ENCODE data around the gene FBXO9.

The FBXO9 gene

DNA sequence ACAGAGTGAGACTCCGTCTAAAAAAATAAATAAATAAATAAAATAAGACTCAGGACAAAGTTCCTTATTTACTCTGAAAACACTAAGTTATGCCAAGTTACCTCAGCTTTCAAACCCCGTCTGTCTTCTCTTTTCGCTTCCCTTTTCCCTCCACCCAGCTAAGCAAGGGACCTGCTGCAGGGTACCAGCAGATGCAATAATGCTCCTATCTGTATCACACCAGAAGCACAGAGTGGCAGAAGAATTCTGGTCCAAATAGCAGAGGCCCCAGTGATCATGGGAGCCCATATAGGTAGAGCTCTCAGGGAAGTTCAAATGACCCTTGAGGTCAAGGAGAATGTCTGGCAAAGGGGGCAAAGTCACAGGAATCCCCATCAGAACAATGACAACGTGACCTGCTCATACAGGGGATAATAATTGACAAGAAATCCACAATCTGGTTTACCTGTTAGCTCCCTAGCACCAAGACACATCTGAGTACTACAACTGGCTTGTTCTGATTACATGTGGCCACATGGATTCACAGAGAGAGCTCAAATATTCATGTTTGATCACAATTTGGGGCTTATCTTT is 74.7 kb downstream of the FBXO9 start:
- no peak for DNase-seq

DNA sequence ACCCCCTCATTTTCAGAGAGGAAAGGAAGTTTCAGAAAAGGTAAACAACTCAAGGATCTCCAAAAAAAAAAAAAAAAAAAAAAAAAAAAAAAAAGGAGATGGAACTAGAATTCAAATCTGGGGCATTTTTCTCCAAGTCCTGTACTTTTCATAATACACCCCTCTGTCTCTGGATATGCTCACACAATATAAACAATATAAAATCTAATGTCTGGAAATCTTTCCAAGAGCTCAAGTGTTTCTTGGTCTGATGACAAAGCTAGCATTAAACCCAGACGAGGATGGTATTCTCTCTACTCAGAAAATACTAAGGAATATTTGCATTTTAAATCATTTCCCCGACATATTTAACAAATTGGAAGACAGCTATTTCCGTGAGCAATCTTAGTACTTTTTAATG is 77.6 kb downstream of the FBXO9 start:
- no peak for DNase-seq

DNA sequence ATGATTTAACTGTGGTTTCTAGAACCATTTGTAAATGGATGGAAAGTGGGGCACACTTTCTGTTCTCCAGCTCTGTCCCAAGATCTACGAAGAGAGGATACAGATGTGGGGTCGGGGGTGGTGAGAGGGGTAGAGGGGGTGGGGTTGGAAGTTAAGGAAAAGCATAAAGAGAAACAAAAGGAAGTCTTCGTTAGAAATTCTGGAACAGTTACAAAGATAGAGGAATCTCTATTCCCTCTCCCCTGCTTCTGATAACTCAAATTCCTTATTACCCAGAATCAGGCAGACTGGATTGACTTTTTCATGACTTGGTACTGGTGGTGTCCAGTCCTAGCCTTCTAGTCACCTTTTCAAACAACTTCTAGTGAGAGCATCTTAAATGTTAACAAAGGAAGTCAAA is 78.5 kb downstream of the FBXO9 start:
- no peak for DNase-seq

DNA sequence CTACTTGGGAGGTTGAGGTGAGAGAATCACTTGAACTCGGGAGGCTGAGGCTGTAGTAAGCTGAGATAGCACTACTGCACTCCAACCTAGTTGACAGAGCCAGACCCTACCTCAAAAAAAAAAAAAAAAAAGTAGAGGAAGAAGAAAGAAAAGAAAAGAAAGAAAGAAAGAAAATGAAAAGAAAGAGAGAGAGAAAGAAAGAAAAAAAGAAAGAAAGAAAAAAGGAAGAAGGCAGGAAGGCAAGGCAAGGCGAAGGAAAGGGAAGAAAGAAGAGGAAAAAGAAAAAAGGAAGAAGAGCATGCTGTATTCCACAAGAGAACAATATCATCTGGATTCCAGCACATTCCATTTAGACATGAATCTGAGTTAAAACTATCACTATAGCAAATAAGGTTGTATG is 79.6 kb downstream of the FBXO9 start:
- DNase-seq = no peak

DNA sequence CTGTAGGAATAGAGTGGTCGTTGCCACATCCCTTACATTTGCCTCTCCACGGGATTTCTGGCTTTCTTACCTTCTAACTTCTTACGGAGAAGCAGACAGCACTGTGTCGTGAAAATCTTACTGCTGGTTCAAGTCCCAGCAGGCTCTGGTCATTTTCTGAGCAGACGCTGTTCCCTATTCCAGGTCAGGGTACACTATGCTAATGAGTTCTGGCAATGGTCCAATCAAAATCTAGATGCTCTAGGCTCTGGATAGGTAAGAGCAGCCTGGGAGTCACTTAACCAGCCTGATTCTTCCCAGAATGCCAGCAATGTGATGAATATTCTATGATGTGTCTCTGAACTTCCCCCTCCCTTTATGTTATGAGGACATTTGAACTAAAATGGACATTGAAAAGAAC is 83.5 kb downstream of the FBXO9 start, which contains the start of gene GCM1:
TSS of gene GCM1 (minus strand) at position 158 of the 400 bp plus-strand sequence. CDS start 3,209 bp downstream, outside the sequence.
- DNase-seq = no peak
